Measurements from ENCODE around the gene SI.

DNA sequence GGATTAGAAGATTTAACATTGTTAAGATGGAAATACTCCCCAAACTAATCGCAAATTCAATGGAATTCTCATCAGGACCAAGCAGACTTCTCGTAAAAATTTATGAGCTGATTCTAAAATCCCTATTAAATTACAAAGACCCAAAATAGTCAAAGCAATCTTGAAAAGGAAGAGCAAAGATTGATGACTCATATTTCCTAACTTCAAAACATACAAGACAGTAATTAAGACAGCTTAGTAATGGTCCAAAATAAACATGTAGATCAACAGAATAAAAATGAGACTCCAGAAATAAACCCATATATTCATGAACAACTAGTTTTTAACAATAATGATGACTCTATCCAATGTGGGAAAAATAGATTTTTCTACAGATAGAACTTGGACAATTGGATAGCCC is 148.7 kb downstream of the SI start:
- TF ChIP-seq POLR2A (IDR thresholded peaks at IDR 0.05) (no peak), EP300 (IDR thresholded peaks at IDR 0.05) (no peak)
- TF ChIP-seq, protein P1, sequence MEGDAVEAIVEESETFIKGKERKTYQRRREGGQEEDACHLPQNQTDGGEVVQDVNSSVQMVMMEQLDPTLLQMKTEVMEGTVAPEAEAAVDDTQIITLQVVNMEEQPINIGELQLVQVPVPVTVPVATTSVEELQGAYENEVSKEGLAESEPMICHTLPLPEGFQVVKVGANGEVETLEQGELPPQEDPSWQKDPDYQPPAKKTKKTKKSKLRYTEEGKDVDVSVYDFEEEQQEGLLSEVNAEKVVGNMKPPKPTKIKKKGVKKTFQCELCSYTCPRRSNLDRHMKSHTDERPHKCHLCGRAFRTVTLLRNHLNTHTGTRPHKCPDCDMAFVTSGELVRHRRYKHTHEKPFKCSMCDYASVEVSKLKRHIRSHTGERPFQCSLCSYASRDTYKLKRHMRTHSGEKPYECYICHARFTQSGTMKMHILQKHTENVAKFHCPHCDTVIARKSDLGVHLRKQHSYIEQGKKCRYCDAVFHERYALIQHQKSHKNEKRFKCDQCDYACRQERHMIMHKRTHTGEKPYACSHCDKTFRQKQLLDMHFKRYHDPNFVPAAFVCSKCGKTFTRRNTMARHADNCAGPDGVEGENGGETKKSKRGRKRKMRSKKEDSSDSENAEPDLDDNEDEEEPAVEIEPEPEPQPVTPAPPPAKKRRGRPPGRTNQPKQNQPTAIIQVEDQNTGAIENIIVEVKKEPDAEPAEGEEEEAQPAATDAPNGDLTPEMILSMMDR (IDR thresholded peaks at IDR 0.05): no peak

Measured in ovary (tissue), 3 donors.